ENCODE measurements around the gene MAMDC2. TPM values are rescaled to one million over a fixed set of nuclear protein-coding genes. Genes with fewer than 3 reads are reported as not detected.

Gene MAMDC2
- total RNA-seq, 1 experiment from 2014 or later: 2.7 TPM

DNA sequence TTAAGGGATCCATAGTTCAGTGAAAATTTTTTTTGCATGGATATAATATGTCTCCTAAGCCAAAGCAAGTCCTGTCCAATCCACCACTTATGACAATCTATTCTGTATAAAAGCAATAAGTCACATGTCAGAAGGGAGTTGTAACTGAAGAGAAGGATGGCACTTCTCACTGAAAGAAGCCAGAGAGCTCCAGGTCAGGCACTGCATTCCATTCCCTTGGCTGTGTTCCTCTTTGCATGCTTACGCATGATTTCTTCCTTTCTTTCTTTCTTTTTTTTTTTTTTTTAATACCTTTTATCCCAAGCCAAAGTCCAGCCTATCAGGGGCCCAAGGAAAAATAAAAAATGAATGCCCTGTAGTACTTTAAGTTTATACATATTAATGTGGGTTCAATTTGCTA, 39.8 kb downstream of the MAMDC2 start:
- Histone ChIP-seq H3F3A (ENCODE audit: insufficient read depth, low read depth) (peaks cover 19% of the 10 kb centered on the region; the same call in 1 of the 2 replicates), H3K27me3 (ENCODE audit: insufficient read depth, low read depth) (no peaks in the 10 kb centered on the region), H3K4me1 (replicated peaks; ENCODE audit: insufficient read depth) (peaks cover 28% of the 10 kb centered on the region), H3K4me2 (no peak overlapping the region), H3K9me2 (ENCODE audit: insufficient read depth) (no peaks in the 10 kb centered on the region), H3K27ac (no peak overlapping the region), H3K9me3 (ENCODE audit: insufficient read depth, low read depth) (no peaks in the 10 kb centered on the region), H3K36me3 (ENCODE audit: low read depth) (no peaks in the 10 kb centered on the region), H4K20me1 (ENCODE audit: insufficient read depth) (no peaks in the 10 kb centered on the region), H3K4me3 (no peak overlapping the region), H3K79me2 (ENCODE audit: low read depth) (no peaks in the 10 kb centered on the region), H2AFZ (no peak overlapping the region)
- intact Hi-C loops (cut with micrococcal nuclease; ENCODE audit: unreplicated experiment): no loop called here
- ChIA-PET CTCF (interaction anchor here (0.5 kb wide), 1 partner anchor 20 kb away, joined by 8 read pairs; no protein-coding TSS in a partner anchor), POLR2A (ENCODE audit: unreplicated experiment) (interaction anchor here (0.7 kb wide), 2 partner anchors 10 to 15 kb away, joined by 3 to 14 read pairs; no protein-coding TSS in a partner anchor)
- no TSS peak for BruUV-seq (replicated peaks)
- TF ChIP-seq EZH2 (IDR thresholded peaks at IDR 0.05; ENCODE audit: low read depth): no peak
- no peak for DNase-seq

- intact Hi-C loops (cut with micrococcal nuclease; ENCODE audit: unreplicated experiment): no loop called here
- H4K20me1 ChIP-seq (ENCODE audit: insufficient read depth): no peaks in the 10 kb centered on the region
- peaks cover 9% of the 10 kb centered on the region; the same call in 1 of the 2 replicates for H3F3A ChIP-seq (ENCODE audit: insufficient read depth, low read depth)
- peaks cover 16% of the 10 kb centered on the region for H3K4me1 ChIP-seq (replicated peaks; ENCODE audit: insufficient read depth)
- H2AFZ ChIP-seq: no peak overlapping the region
- TF ChIP-seq CTCF (conservative IDR thresholded peaks at IDR 0.05) (no peak), EZH2 (IDR thresholded peaks at IDR 0.05; ENCODE audit: low read depth) (no peak)
- H3K9me2 ChIP-seq (ENCODE audit: insufficient read depth): no peaks in the 10 kb centered on the region
- H3K27ac ChIP-seq: no peak overlapping the region
- POLR2A ChIA-PET (ENCODE audit: unreplicated experiment): no interaction called here
- DNase-seq: no peak
- no peak overlapping the region for H3K4me2 ChIP-seq
- H3K27me3 ChIP-seq (ENCODE audit: insufficient read depth, low read depth): no peaks in the 10 kb centered on the region
- no peak overlapping the region for H3K4me3 ChIP-seq
- no peaks in the 10 kb centered on the region for H3K9me3 ChIP-seq (ENCODE audit: insufficient read depth, low read depth)
- CTCF ChIA-PET: interaction anchor here (0.6 kb wide), 1 partner anchor 41 kb away, joined by 5 read pairs; no protein-coding TSS in a partner anchor
- no peaks in the 10 kb centered on the region for H3K79me2 ChIP-seq (ENCODE audit: low read depth)
- no peaks in the 10 kb centered on the region for H3K36me3 ChIP-seq (ENCODE audit: low read depth)
- BruUV-seq (replicated peaks): no TSS peak
Observed at GRCh38 chr9:70085241-70085640, 41.6 kb downstream of the MAMDC2 start.

DNA sequence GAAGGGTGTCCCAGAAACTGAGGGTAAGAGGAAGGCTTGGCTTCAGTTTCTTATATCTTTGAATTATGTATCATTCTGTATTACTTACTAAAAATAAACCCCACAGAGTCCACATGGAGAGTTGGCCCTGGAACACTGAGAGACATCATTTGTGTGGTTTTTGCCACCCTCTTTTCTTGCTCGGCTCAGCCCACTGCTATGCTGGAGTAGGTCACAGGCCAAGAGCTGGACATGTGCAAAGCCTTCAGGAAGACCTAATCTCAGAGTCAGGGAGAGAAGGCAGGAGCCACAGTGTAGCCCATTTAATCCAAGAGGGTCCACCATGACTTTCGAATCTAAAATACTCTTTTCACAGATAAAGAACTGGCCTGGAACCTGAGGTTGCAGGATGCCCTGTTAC, 47.5 kb downstream of the MAMDC2 start:
- Histone ChIP-seq H4K20me1 (ENCODE audit: insufficient read depth) (no peaks in the 10 kb centered on the region), H3K4me1 (replicated peaks; ENCODE audit: insufficient read depth) (peaks cover 13% of the 10 kb centered on the region; the same call in 1 of the 2 replicates), H3K79me2 (ENCODE audit: low read depth) (no peaks in the 10 kb centered on the region), H3K9me2 (ENCODE audit: insufficient read depth) (no peaks in the 10 kb centered on the region), H3K36me3 (ENCODE audit: low read depth) (no peaks in the 10 kb centered on the region), H3K27ac (no peak overlapping the region), H3K9me3 (ENCODE audit: insufficient read depth, low read depth) (no peaks in the 10 kb centered on the region), H3K27me3 (ENCODE audit: insufficient read depth, low read depth) (no peaks in the 10 kb centered on the region), H3K4me3 (no peak overlapping the region), H3F3A (ENCODE audit: insufficient read depth, low read depth) (no peaks in the 10 kb centered on the region), H3K4me2 (no peak overlapping the region), H2AFZ (no peak overlapping the region)
- POLR2A ChIA-PET (ENCODE audit: unreplicated experiment): no interaction called here
- BruUV-seq (replicated peaks): no TSS peak
- intact Hi-C loops (cut with micrococcal nuclease; ENCODE audit: unreplicated experiment): loop anchor here (5.0 kb wide), 1 partner anchor 39 kb away; no protein-coding TSS in a partner anchor
- TF ChIP-seq EZH2 (IDR thresholded peaks at IDR 0.05; ENCODE audit: low read depth): no peak
- TF ChIP-seq CTCF (conservative IDR thresholded peaks at IDR 0.05): no peak
- DNase-seq: no peak
- CTCF ChIA-PET: no interaction called here

- no peaks in the 10 kb centered on the region for H3K9me3 ChIP-seq (ENCODE audit: insufficient read depth, low read depth)
- H3K4me2 ChIP-seq: no peak overlapping the region
- ChIA-PET CTCF (no interaction called here), POLR2A (ENCODE audit: unreplicated experiment) (no interaction called here)
- H3F3A ChIP-seq (ENCODE audit: insufficient read depth, low read depth): no peaks in the 10 kb centered on the region
- no peaks in the 10 kb centered on the region for H4K20me1 ChIP-seq (ENCODE audit: insufficient read depth)
- TF ChIP-seq CTCF (conservative IDR thresholded peaks at IDR 0.05) (no peak), EZH2 (IDR thresholded peaks at IDR 0.05; ENCODE audit: low read depth) (no peak)
- intact Hi-C loops (cut with micrococcal nuclease; ENCODE audit: unreplicated experiment): loop anchor here (5.0 kb wide), 1 partner anchor 39 kb away; no protein-coding TSS in a partner anchor
- DNase-seq: no peak
- H3K4me1 ChIP-seq (replicated peaks; ENCODE audit: insufficient read depth): peaks cover 13% of the 10 kb centered on the region; the same call in 1 of the 2 replicates
- no peaks in the 10 kb centered on the region for H3K27me3 ChIP-seq (ENCODE audit: insufficient read depth, low read depth)
- H3K36me3 ChIP-seq (ENCODE audit: low read depth): no peaks in the 10 kb centered on the region
- H3K4me3 ChIP-seq: no peak overlapping the region
- no peak overlapping the region for H2AFZ ChIP-seq
- no peak overlapping the region for H3K27ac ChIP-seq
- no peaks in the 10 kb centered on the region for H3K79me2 ChIP-seq (ENCODE audit: low read depth)
- no TSS peak for BruUV-seq (replicated peaks)
- no peaks in the 10 kb centered on the region for H3K9me2 ChIP-seq (ENCODE audit: insufficient read depth)
Observed at GRCh38 chr9:70091572-70091971, 47.9 kb downstream of the MAMDC2 start.

Measured in PC-9 (cell line).